ENCODE results near the gene LAMA5.

The LAMA5 gene

GRCh38 chr20:62281161-62281933 lies 85.8 kb downstream of the LAMA5 start:
- no peak for DNase-seq

GRCh38 chr20:62280303-62280702 lies 86.8 kb downstream of the LAMA5 start:
- no peak for DNase-seq

- no peak for DNase-seq
Measured at GRCh38 chr20:62277253-62277652, 89.9 kb downstream of the LAMA5 start.

- DNase-seq: no peak
Measured at GRCh38 chr20:62276439-62276838, 90.7 kb downstream of the LAMA5 start.

- DNase-seq: no peak
Measured at GRCh38 chr20:62275219-62275618, 91.9 kb downstream of the LAMA5 start.

GRCh38 chr20:62274332-62274950 lies 92.7 kb downstream of the LAMA5 start:
- DNase-seq: no peak

- DNase-seq: no peak
Measured at GRCh38 chr20:62273416-62273815, 93.7 kb downstream of the LAMA5 start.

- no peak for DNase-seq
Measured at GRCh38 chr20:62272200-62272599, 94.9 kb downstream of the LAMA5 start.

- no peak for DNase-seq
Measured at GRCh38 chr20:62269871-62270270, 97.2 kb downstream of the LAMA5 start.

GRCh38 chr20:62269378-62269777 lies 97.7 kb downstream of the LAMA5 start:
- DNase-seq: no peak

GRCh38 chr20:62268228-62268900 lies 98.7 kb downstream of the LAMA5 start:
- no peak for DNase-seq

- no peak for DNase-seq
Measured at GRCh38 chr20:62267543-62267942, 99.6 kb downstream of the LAMA5 start.

GRCh38 chr20:62266851-62267250 lies 100.3 kb downstream of the LAMA5 start:
- DNase-seq: no peak

GRCh38 chr20:62266340-62266739 lies 100.8 kb downstream of the LAMA5 start:
- peak in 1 of 2 donors; percentile 22 for DNase-seq

- no peak for DNase-seq
Measured at GRCh38 chr20:62265365-62265764, 101.7 kb downstream of the LAMA5 start.

GRCh38 chr20:62263396-62263795 lies 103.7 kb downstream of the LAMA5 start:
- DNase-seq: no peak

GRCh38 chr20:62262064-62262463 lies 105.0 kb downstream of the LAMA5 start:
- no peak for DNase-seq

GRCh38 chr20:62259294-62259565 lies 107.9 kb downstream of the LAMA5 start:
- no peak for DNase-seq

Data from CD4-positive, alpha-beta T cell treated with Interferon alpha-2 for 1 hour (primary cell).